ENCODE results near the gene TAS2R40.

TAS2R40 gene

GRCh38 chr7:143239813-143240212, 18.0 kb downstream of the TAS2R40 start:
- DNase-seq (ENCODE audit: low read depth), result no peak
- H3K4me3 ChIP-seq (ENCODE audit: low read depth, low read length), result no peak overlapping the region
- TF ChIP-seq CTCF (IDR thresholded peaks at IDR 0.05; ENCODE audit: low read depth, low read length, missing control alignments), result no peak

GRCh38 chr7:143240291-143241168, 18.7 kb downstream of the TAS2R40 start:
- H3K4me3 ChIP-seq (ENCODE audit: low read depth, low read length), result no peak overlapping the region
- TF ChIP-seq CTCF (IDR thresholded peaks at IDR 0.05; ENCODE audit: low read depth, low read length, missing control alignments), result peak; percentile 82
- DNase-seq (ENCODE audit: low read depth), result peak; percentile 46

- no peak for DNase-seq (ENCODE audit: low read depth)
- no peak overlapping the region for H3K4me3 ChIP-seq (ENCODE audit: low read depth, low read length)
- no peak for TF ChIP-seq CTCF (IDR thresholded peaks at IDR 0.05; ENCODE audit: low read depth, low read length, missing control alignments)
Observed at GRCh38 chr7:143242306-143242705, 20.5 kb downstream of the TAS2R40 start.

- TF ChIP-seq CTCF (IDR thresholded peaks at IDR 0.05; ENCODE audit: low read depth, low read length, missing control alignments), result no peak
- no peak for DNase-seq (ENCODE audit: low read depth)
- H3K4me3 ChIP-seq (ENCODE audit: low read depth, low read length), result no peak overlapping the region
Observed at GRCh38 chr7:143243111-143243510, 21.3 kb downstream of the TAS2R40 start.

GRCh38 chr7:143243614-143244013, 21.8 kb downstream of the TAS2R40 start:
- TF ChIP-seq CTCF (IDR thresholded peaks at IDR 0.05; ENCODE audit: low read depth, low read length, missing control alignments), result no peak
- DNase-seq (ENCODE audit: low read depth), result no peak

GRCh38 chr7:143244321-143244720, 22.5 kb downstream of the TAS2R40 start:
- DNase-seq (ENCODE audit: low read depth), result no peak
- no peak for TF ChIP-seq CTCF (IDR thresholded peaks at IDR 0.05; ENCODE audit: low read depth, low read length, missing control alignments)
- no peak overlapping the region for H3K4me3 ChIP-seq (ENCODE audit: low read depth, low read length)

More at GRCh38 chr7:143243614-143244013, 21.8 kb downstream of the TAS2R40 start:
- no peak overlapping the region for H3K4me3 ChIP-seq (ENCODE audit: low read depth, low read length)

GRCh38 chr7:143245123-143245522, 23.3 kb downstream of the TAS2R40 start:
- no peak for TF ChIP-seq CTCF (IDR thresholded peaks at IDR 0.05; ENCODE audit: low read depth, low read length, missing control alignments)
- H3K4me3 ChIP-seq (ENCODE audit: low read depth, low read length), result no peak overlapping the region
- no peak for DNase-seq (ENCODE audit: low read depth)

Measured in GM12864 (cell line).